Body of pancreas (tissue), 4 donors: ENCODE data around the gene TRIM37. TPM values are rescaled to one million over a fixed set of nuclear protein-coding genes. Genes with fewer than 3 reads are reported as not detected.
"Not testable (repeated sequence)": the region's sequence is repeated elsewhere in the genome, so short reads cannot be mapped to it uniquely, and the experiment has no call there.

ENCODE experiments used
- ATAC-seq: fragments of 150-250 bp; one replicate; pipeline ENCODE4 v1.9.1; 2016
- DNase-seq, 4 donors: peaks; one replicate each; pipeline ENCODE4 v3.0.0-alpha.2; 2019
- H3K27ac ChIP-seq, 4 donors: fragments of 200-600 bp; sonication (generic); 1 replicate in 3 of 4; 2 replicates in 1 of 4; pipeline versions ENCODE4 v1.5.1 to v1.6.1; 2016 to 2019; ENCODE audit warnings: mild to moderate bottlenecking in 1 of 4, mixed read lengths in 1 of 4, moderate library complexity in 1 of 4
- H3K27me3 ChIP-seq, 2 donors: fragments of 200-600 bp; sonication (generic); one replicate each; pipeline ENCODE4 v1.6.0; 2016; ENCODE audit warnings: mild to moderate bottlenecking in 1 of 2
- H3K36me3 ChIP-seq, 2 donors: fragments of 200-600 bp; sonication (generic); replicated peaks in 1 of 2; 2 replicates each; pipeline ENCODE4 v1.5.1; 2016; ENCODE audit warnings: low read depth in 2 of 2; ENCODE audit not compliant: insufficient read depth in 1 of 2
- H3K4me1 ChIP-seq: fragments of 200-600 bp; sonication (generic); one replicate; pipeline ENCODE4 v1.6.0; 2016
- H3K4me3 ChIP-seq, 2 donors: fragments of 200-600 bp; sonication (generic); 1 replicate in 1 of 2; 2 replicates in 1 of 2; pipeline ENCODE4 v1.5.1; 2016 to 2019
- H3K9me3 ChIP-seq, 3 donors: fragments of 200-600 bp; sonication (generic); 1 replicate in 2 of 3; 2 replicates in 1 of 3; pipeline ENCODE4 v1.5.1; 2016
- CTCF ChIP-seq, 7 experiments: fragments of 450-650 bp in 4 of 7; fragments of 200-600 bp in 3 of 7; sonication (generic) in 3 of 7; IDR thresholded peaks; one replicate each; pipeline ENCODE4 v1.5.1; 2016 to 2019; ENCODE audit warnings: antibody characterized with exemption in 7 of 7
- POLR2A ChIP-seq, 3 donors: fragments of 450-650 bp; IDR thresholded peaks; one replicate each; pipeline ENCODE4 v1.6.1; 2016; ENCODE audit warnings: antibody characterized with exemption in 3 of 3, mild to moderate bottlenecking in 2 of 3
- WGBS, 2 donors: methylation state at CpG; one replicate each; pipeline ENCODE4 v1.1.5; 2017; 5-methylcytosine and 5-hydroxymethylcytosine counted together
- intact Hi-C: fragments of 100-400 bp; cut with DNase I; formaldehyde crosslinking; loops from one replicate; pipeline ENCODE4 v1.15.1; 2023
- total RNA-seq, 2 donors: library from RNA; depleted of rRNA; stranded (reverse); fragments of >200 nt; gene quantifications; one replicate each; pipeline ENCODE4 v1.1.0, GENCODE V29; 2016

Gene TRIM37
- total RNA-seq, 2 donors from 2014 or later = 11.7 to 12.2 TPM

GRCh38 chr17:59093702-59094231 lies 12.9 kb downstream of the TRIM37 start:
- Histone ChIP-seq H3K4me1 (peaks cover 7% of the 10 kb centered on the region), H3K9me3 (no peaks in the 10 kb centered on the region), H3K4me3 (no peak overlapping the region), H3K36me3 (peaks cover 0 to 2% of the 10 kb centered on the region in 2 donors), H3K27me3 (no peaks in the 10 kb centered on the region), H3K27ac (peak overlapping the region in 3 of 4 donors; percentile 4 to 53 (median 44))
- ATAC-seq (peak; percentile 45), DNase-seq (peak; percentile 14 to 37 (median 25))
- intact Hi-C loops = no loop called here
- 60 to 66% methylated on average over 8 of the region's 8 CpGs for WGBS, 2 donors
- no peak for TF ChIP-seq CTCF (IDR thresholded peaks at IDR 0.05)
- TF ChIP-seq POLR2A (IDR thresholded peaks at IDR 0.05) = no peak

- no peak overlapping the region for H3K4me3 ChIP-seq
- peak overlapping the region in 2 of 4 donors; percentile 44 to 53 for H3K27ac ChIP-seq
- peaks cover 7% of the 10 kb centered on the region for H3K4me1 ChIP-seq
- H3K36me3 ChIP-seq = peaks cover 0 to 2% of the 10 kb centered on the region in 2 donors
- DNase-seq = no peak
- H3K27me3 ChIP-seq = no peaks in the 10 kb centered on the region
- intact Hi-C loops = no loop called here
- WGBS, 2 donors = 54 to 67% methylated on average over 4 of the region's 4 CpGs
- no peaks in the 10 kb centered on the region for H3K9me3 ChIP-seq
- ATAC-seq = no peak
- TF ChIP-seq POLR2A (IDR thresholded peaks at IDR 0.05) (no peak), CTCF (IDR thresholded peaks at IDR 0.05) (no peak)
These were observed 13.5 kb downstream of the TRIM37 start for GRCh38 chr17:59093145-59093701.

GRCh38 chr17:59090593-59090992 lies 16.1 kb downstream of the TRIM37 start:
- WGBS, 2 donors = 92 to 93% methylated on average over 12 of the region's 12 CpGs
- DNase-seq, H3K36me3 ChIP-seq, ATAC-seq, H3K4me1 ChIP-seq, H3K4me3 ChIP-seq, intact Hi-C loops, H3K27me3 ChIP-seq, H3K27ac ChIP-seq, H3K9me3 ChIP-seq: not testable (repeated sequence)

- Histone ChIP-seq H3K9me3 (no peaks in the 10 kb centered on the region), H3K27me3 (no peaks in the 10 kb centered on the region), H3K36me3 (peaks cover 0 to 5% of the 10 kb centered on the region in 2 donors), H3K27ac (no peak overlapping the region), H3K4me3 (no peak overlapping the region), H3K4me1 (no peaks in the 10 kb centered on the region)
- no peak for TF ChIP-seq POLR2A (IDR thresholded peaks at IDR 0.05)
- no peak for TF ChIP-seq CTCF (IDR thresholded peaks at IDR 0.05)
- WGBS, 2 donors = 90 to 94% methylated on average over 4 of the region's 4 CpGs
- no peak for ATAC-seq
- intact Hi-C loops = no loop called here
- DNase-seq = no peak
These were observed 22.5 kb downstream of the TRIM37 start for GRCh38 chr17:59084154-59084553.

GRCh38 chr17:59074494-59074893 lies 32.2 kb downstream of the TRIM37 start:
- ATAC-seq = no peak
- H3K27me3 ChIP-seq = no peaks in the 10 kb centered on the region
- H3K9me3 ChIP-seq = no peaks in the 10 kb centered on the region
- no peak overlapping the region for H3K27ac ChIP-seq
- H3K4me1 ChIP-seq = no peaks in the 10 kb centered on the region
- no peak for DNase-seq
- no peak overlapping the region for H3K4me3 ChIP-seq
- no peak for TF ChIP-seq CTCF (IDR thresholded peaks at IDR 0.05)
- peaks cover 0 to 8% of the 10 kb centered on the region in 2 donors for H3K36me3 ChIP-seq
- intact Hi-C loops = no loop called here
